COR-L47 (cell line): ENCODE data around the gene IL6.
"Not testable (repeated sequence)": the region's sequence is repeated elsewhere in the genome, so short reads cannot be mapped to it uniquely, and the experiment has no call there.

Experiments
- DNase-seq: peaks from one replicate; lab custom pipeline; 2025; lab: John Stamatoyannopoulos, UW

The IL6 gene

DNA sequence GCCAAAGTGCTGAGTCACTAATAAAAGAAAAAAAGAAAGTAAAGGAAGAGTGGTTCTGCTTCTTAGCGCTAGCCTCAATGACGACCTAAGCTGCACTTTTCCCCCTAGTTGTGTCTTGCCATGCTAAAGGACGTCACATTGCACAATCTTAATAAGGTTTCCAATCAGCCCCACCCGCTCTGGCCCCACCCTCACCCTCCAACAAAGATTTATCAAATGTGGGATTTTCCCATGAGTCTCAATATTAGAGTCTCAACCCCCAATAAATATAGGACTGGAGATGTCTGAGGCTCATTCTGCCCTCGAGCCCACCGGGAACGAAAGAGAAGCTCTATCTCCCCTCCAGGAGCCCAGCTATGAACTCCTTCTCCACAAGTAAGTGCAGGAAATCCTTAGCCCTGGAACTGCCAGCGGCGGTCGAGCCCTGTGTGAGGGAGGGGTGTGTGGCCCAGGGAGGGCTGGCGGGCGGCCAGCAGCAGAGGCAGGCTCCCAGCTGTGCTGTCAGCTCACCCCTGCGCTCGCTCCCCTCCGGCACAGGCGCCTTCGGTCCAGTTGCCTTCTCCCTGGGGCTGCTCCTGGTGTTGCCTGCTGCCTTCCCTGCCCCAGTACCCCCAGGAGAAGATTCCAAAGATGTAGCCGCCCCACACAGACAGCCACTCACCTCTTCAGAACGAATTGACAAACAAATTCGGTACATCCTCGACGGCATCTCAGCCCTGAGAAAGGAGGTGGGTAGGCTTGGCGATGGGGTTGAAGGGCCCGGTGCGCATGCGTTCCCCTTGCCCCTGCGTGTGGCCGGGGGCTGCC is at the start of gene IL6:
IL6 (plus strand) TSS at position 294 of the 807 bp plus-strand sequence; CDS start at position 357, 63 bp downstream.
- peak; percentile 84 for DNase-seq

- DNase-seq: not testable (repeated sequence)
Observed at GRCh38 chr7:22677263-22677662, 49.7 kb upstream of the IL6 start.

GRCh38 chr7:22677680-22678079 is 49.3 kb upstream of the IL6 start:
- no peak for DNase-seq

- no peak for DNase-seq
Observed at GRCh38 chr7:22680482-22680911, 46.5 kb upstream of the IL6 start.

DNA sequence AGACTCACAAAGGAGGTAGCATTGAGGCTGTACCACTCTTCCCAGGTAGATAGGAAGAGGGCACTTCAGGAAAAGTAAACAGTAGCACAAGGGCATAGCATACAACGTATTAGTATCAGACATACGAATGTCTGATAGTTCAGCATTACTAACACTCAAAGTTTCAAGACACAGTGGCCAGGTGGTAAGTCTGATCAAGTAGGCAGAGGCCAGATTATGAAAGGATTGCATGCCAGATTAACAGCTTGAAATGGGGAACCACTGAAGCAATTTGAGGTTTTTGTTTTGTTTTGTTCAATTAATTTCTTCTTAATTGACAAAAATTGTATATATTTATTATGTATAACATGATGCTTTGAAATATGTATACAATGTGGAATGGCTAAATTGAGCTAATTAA is 45.7 kb upstream of the IL6 start:
- no peak for DNase-seq

- DNase-seq: no peak
Observed at GRCh38 chr7:22681852-22682657, 44.9 kb upstream of the IL6 start.

- DNase-seq: no peak
Observed at GRCh38 chr7:22683379-22683778, 43.6 kb upstream of the IL6 start.

DNA sequence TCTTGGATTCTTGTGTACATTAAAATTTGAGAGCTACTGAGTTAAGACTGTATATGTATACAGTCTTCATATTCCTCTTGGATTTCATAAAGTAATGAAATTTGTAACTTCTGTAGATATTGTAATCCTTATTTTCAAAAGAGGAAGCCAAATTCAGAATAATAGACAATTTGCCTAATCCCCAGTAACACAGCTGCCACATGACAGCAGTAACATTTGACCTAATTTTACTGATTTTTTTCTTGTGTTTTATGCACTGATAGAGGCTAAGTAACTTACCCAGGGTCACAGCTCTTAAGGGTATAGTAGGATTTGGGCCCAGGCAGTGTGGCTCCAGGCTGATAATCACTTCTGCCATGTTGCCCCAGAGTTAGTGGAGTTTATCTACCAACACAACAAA is 40.4 kb upstream of the IL6 start:
- no peak for DNase-seq

DNA sequence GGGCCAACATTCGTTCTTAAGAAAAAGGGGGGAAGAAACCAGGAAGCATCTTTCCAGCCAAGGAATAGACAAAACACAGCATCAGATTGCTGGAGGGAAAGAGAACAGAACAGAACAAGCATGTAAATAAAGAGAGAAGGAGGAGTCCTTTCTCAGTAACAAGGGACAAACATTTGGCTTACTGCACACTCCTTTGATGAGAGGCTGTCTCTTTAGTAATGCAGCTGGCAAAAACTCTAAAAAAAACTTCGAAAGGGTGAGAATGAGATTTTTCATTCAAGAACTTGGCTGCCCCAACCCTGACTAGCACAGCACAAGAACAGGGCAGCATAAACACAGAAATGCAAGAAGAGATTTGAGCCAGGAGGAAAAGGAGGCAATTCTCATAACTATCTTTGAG is 38.9 kb upstream of the IL6 start:
- DNase-seq: no peak

- DNase-seq: not testable (repeated sequence)
Observed at GRCh38 chr7:22688934-22689333, 38.1 kb upstream of the IL6 start.

DNA sequence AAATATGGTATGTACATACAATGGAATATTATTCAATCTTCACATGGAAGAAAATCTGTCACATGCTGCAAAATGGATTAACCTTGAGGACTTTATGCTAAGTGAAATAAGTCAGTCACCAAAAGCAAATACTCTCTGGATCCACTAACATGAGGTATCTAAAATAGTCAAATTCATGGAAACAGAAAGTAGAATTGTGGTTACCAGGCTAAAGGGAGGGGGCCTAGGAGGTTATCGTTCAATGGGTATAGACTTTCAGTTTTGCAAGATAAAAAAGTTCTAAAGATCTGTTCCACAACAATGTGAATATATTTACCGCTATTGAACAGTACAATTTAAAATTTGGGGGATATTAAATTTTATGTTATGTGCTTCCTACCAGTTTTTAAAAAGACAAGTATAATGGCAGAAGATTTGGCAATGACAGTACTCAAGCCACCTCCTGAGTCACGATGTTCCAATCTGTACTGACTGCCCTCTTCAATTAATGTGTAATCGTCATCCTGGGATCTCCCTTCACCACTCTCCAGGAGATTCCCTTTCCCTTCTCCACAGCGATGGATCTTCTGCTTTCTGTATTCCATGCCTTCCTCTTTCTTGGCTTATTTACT is 32.3 kb upstream of the IL6 start:
- DNase-seq: no peak

- DNase-seq: no peak
Observed at GRCh38 chr7:22695476-22696132, 31.4 kb upstream of the IL6 start.

GRCh38 chr7:22696541-22697228 is 30.3 kb upstream of the IL6 start:
- DNase-seq: no peak

DNA sequence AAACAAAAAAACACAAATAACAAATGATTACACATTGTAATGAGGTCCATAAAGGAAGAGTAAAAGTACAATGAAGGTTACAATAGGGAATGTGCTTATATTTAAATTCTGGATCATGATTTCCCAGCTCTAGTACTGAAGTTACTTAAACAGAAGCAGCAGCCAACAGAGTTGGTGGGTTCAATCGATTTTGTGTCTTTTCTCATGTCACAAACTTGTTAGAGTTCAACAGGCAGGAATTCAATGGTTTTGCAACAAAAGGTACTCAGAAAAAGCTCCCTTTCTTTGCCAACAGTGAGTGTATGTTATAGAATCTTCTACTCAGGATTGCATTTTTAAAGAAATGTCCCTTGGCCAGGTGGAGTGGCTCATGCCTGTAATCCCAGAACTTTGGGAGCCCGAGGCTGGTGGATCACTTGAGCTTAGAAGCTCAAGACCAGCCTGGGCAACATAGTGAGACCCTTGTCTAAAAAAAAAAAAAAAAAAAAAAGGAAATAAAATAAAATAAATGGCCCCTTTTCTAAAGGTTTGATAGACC is 29.6 kb upstream of the IL6 start:
- DNase-seq: no peak

DNA sequence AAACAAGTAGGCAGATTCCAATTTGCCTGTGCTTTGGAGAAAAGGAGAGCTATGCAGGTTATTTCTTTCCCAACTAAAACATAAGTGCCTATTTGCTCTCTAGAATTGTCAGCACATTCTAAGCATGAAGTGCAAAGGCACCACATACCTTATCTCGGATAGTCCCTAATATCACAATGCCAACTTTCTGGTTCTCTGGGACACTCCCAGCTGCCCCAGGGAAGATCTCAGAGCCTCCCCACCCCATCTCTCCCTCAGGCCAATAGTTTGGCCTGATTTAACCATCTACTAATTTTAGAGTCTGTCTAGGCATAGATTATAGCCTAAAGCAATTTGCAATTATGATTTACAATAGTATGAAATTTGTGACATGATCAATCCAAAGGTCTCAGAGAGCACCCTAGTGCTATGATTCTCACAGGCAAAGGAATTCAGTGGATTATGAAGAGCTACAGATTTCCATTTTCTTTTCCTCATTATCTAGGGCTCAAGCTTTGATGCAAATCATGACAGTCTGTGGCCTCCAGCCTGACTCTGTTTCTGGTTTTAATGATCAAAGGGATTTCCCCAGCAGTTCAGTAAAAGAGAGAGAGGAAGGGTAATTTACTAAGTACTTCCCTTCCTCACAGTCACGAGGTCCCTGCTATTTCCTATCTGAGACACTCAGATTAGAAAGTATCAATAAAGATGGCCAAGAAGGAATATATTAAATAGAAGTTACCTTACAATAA is 29.0 kb upstream of the IL6 start:
- no peak for DNase-seq

- no peak for DNase-seq
Observed at GRCh38 chr7:22698767-22699166, 28.2 kb upstream of the IL6 start.

DNA sequence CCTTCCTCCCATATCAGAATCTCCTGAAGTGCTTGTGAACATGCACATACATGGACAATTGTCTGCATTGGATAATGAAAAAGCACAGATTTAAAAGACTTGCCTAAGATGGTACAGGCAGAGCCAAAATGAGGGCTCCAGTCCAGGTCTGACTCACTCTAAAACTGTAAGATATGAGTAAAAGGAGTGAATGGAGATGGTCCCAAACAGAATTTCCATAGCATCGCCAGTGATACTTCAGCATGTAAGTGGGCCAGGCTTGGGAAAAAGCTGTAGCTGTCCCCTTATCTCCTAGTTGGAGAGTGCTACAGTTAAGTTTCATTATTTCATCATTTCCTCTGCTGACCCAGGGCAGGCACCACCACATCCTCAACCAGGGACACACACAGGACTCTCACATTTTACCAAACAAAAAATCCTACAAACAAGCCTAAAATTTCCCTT is 26.4 kb upstream of the IL6 start:
- DNase-seq: no peak

DNA sequence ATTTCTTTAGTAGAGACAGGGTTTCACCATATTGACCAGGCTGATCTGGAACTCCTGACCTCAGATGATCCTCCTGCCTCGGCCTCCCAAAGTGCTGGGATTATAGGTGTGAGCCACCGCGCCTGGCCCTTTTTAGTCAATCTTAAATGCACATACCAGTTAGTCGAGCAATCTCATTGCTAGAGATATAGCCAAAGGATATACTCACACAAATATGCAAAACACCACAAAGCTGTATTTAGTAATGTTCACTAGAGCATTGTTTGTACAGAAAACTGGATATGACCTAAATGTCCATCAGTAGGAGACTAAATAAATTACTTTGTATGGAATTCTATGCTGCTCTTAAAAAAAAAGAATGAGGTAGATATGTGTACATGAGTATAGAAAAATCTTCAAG is 24.5 kb upstream of the IL6 start:
- no peak for DNase-seq

GRCh38 chr7:22703107-22703855 is 23.7 kb upstream of the IL6 start:
- not testable (repeated sequence) for DNase-seq
